Iris pigment epithelial cell (primary cell): ENCODE data around the gene PTRH1.

Experiments
- DNase-seq: peaks from one replicate; pipeline ENCODE4 v3.0.0-alpha.2; 2011; ENCODE audit warnings: low read depth

Gene PTRH1

DNA sequence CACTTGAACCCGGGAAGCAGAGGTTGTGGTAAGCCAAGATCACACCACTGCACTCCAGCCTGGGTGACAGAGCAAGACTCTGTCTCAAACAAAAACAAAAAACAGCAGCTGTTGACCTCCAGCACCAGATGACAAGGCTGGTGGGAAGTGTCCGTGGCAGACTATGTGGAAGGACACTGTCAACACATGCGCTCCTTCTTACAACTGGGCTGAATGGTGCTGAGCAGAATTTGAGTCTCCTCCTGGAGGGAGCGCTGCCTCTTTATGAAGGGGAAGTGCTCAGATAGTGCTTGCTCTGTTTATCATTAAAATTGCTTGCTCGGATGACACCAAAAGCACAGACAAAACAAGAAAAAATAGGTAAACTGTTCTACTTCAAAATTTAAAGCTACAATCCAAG lies 17.9 kb downstream of the PTRH1 start:
- DNase-seq, result no peak

- DNase-seq, result no peak
Observed at GRCh38 chr9:127694890-127695720, 20.4 kb downstream of the PTRH1 start.

GRCh38 chr9:127693697-127694096 lies 21.8 kb downstream of the PTRH1 start:
- no peak for DNase-seq

DNA sequence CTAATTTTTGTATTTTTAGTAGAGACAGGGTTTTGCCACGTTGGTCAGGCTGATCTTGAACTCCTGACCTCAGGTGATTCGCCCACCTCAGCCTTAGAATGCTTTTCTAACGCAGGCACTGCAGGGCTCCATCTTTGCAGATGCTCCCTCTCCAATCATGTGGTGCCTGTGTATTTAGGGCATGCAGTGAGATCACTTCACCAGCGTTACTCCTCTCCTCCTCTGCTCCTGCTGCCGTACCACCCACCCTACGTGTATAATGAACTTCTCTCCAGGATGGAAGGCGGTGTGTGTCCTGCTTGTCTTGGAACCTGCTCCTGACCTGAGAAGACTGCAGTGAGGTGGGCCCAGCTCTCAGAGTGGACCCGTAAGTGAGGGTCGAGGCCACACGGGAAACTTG lies 22.3 kb downstream of the PTRH1 start:
- no peak for DNase-seq

DNA sequence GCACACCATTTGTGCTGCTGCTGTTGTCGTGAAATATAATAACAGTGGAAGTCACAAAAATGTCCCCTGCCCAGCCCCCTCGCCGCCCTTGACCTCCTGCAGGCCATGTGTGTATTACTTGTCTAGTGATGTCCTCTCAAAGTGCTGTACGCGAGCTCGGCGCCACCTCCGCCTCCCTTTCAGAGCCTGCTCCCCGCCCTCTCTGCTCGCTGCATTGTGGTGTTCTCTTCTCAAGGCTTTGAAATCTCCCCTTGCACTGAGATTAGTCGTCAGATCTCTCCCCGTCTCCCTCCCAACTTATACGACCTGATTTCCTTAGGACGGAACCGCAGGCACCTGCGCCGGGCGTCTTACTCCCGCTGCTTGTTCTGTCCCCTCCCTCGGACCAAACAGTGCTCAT lies 23.4 kb downstream of the PTRH1 start:
- no peak for DNase-seq

DNA sequence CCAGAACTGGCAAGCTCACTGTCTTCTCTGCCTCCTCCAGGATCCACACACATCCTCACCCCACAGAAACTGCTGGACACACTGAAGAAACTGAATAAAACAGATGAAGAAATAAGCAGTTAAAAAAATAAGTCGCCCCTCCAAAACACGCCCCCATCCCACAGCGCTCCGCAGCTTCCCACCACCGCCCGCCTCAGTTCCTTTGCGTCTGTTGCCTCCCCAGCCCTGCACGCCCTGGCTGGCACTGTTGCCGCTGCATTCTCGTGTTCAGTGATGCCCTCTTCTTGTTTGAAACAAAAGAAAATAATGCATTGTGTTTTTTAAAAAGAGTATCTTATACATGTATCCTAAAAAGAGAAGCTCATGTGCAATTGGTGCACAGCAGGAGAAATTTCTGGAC lies 24.7 kb downstream of the PTRH1 start:
- no peak for DNase-seq

DNA sequence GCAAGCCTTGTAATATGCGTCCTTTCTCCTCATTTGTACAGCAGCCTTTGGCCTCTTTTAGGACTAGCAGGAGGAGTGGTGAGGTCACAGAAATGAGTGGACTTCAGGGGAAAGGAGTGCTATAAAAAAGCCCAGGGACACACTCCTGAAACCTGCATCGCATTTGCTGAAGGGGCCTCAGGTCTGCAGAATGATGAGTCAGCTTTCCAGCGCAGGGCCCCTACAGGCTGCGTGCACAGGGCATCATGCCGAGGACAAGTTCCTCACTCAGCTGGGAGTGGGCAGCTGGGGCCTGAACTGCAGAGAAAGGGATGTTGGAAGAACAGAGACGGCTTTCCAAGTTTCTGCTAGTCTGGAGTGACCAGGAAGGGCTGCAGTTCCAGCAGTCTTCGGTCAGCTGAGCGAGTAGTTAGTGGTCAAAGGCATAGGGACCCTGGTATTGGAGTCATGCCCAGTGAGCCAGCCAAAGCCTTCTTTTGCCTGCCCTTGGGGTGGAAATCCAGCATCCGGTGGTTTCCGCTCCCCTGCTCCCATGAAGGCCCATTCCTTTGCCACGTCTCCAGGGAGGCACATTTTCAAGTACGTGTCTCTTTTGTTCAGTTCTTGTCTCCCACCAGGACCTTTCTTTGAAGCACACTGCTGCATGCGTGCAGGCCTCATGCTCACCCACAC lies 26.0 kb downstream of the PTRH1 start:
- DNase-seq, result no peak

DNA sequence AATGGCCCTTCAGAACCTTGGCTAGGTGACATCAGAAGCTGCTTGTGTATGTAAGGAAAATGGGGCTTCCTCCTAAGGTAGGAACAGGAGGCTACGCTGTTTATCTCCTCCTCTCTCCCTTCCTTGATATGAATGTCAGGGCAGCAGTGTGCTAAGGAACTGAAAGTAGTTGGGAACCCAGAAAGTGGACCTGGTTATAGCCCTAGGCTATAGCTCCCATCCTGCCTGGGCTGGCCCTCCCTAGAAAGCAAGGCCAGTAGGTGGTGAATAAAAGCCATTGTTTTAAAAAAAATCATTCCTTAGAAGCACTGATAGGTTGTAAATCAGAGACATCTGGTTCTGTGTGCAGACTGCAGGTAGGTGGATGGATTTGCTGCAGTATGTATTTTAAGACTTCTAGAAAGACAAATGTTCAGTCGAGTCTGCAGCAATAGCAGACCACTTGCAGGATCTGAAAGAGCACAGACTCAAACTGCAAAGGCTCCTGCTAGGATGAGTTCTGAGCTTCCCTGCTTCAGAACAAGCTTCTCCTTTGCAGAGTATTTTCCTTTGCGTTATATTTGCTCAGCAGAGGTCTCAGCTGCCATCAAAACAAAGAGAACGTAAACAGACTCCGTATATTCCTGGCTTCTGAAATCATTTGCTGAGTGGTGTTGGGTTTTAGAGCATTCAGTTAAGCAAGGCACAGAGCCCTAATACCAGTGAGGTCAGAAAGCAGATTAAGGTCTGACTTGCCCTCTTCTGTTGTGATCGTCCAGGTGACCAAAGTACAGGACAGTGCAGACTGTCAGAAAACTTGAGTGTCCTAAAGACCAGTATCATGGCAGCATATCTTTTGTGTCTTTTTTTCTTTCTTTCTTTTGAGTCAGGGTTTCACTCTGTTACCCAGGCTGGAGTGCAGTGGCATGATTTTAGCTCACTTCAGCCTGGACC lies 28.7 kb downstream of the PTRH1 start:
- no peak for DNase-seq

DNA sequence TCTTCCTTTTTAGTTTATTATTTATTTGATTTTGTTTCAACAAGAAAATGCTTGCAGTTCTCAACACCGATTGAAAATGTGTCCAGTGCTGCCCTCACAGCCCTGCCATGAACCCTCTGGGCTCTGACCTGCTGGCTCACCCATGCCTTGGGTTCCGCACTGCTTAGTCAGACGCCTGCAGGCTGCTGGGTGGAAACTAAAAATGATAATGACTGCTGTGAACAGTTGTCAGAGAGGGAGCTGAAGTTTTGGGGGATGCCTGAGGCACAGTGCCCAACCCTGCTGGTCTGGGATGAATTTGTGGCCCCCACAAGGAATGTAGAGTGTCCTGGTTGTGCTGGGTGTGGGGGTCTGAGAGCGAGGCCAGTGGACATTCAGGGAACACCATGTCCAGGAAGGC lies 30.9 kb downstream of the PTRH1 start:
- peak; percentile 65 for DNase-seq

DNA sequence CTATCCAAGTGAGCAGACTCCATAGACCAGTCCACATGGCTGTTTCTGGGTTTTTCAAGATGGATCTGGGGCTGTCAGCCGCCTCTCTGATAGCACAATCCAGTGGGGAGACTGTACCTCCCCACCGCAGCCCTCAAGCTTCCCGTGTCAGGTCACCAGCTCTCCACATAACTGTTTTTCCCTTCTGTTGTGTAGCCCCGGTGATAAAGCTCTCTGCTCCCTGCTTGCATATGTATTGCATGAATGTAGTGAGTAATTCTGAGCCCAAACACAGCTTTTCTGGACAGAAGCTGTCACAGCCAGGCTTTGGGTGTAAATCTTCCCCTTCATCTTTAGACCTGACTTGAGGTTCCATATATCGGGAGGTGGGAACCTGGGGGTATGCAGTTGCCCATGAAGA lies 31.7 kb downstream of the PTRH1 start:
- peak; percentile 79 for DNase-seq

DNA sequence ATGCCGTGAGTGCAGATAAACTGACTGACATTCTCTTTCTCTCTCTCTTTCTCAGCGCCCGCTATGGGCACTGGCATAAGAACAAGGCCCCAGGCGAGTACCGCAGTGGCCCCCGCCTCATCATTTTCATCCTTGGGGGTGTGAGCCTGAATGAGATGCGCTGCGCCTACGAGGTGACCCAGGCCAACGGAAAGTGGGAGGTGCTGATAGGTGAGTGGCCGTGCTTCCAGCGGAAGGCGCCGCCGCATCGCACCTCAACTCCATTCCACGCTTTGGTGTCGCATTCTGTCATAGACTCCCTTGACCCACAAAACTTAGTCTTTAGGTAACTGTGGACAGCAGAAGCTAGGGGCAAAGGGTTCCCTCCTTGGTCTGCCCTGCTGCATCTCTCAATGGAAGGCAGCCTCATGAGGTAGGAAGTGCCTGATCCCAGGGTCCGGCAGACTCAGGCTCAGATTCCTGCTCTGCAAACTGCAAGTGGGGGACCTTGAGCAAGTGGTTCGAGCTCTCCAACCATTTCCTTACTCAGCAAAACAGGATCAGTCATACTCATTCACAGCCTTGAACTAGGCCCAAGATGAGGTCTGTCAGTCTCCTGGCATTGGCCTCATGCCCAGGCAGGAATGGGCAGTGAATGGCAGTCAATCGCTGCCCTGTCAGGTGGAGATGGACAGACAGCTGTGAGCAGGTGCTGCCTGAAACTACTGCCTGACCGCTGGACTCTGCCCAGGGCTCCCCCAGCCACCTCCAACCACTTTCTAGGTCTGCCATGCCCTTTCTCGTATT lies 32.9 kb downstream of the PTRH1 start:
- DNase-seq, result no peak

DNA sequence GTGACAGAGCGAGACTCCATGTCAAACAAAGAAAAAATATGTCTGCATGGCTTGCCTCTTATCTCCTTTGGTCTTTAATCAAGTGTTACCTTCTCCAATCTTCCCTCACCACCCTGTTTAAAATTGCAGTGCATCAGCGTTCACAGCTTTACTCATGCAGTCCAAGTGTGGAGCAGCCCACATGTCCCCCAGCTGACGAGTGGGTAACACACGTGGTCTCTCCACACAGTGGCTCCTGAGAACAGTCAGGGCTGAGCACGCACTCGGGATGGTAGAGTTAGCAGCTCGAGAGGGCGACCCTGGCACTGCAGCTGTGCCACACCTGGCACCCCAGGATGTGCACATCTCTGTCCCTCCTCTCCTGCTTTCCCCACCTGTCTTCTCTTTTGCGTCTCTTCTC lies 34.6 kb downstream of the PTRH1 start:
- DNase-seq, result no peak

- no peak for DNase-seq
Observed at GRCh38 chr9:127680226-127680625, 35.2 kb downstream of the PTRH1 start.

DNA sequence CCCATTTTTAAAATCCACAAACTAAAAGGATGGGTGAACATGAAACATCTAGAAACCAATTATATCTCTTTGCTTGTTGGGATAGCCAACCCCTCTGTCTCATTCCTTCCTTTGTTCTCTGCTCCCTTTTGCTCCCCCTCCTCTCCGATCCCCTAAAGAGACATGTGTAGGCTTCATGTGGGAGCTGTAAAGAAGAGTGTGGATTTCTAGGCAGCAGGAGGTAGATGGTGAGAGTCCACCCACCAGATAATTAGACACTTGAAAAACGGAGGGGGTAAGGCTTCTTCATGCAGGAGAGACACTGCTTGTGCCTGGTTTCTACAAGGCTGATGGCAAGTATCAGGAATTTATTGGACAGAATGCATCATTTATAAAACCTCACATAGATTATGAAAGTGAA lies 36.0 kb downstream of the PTRH1 start:
- DNase-seq, result no peak

- peak; percentile 66 for DNase-seq
Observed at GRCh38 chr9:127676638-127677037, 38.8 kb downstream of the PTRH1 start.

GRCh38 chr9:127673234-127673633 lies 42.2 kb downstream of the PTRH1 start:
- no peak for DNase-seq

DNA sequence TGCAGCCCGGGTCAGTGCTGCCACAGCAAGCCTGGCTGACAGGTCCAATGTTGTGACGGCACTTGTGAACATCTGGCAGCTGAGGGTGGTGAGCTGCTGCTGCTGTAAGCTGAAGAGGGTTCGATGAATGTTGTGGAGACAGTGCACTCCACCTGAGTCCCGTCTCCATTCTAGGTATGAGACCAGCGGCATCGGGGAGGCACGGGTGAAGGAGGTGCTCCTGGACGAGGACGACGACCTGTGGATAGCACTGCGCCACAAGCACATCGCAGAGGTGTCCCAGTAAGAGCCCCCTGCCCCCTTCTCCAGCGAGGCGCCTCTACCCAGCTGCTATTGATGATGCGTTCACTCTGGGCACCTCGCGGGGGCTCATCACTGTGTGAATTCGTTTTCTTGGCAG lies 47.6 kb downstream of the PTRH1 start:
- DNase-seq, result no peak

GRCh38 chr9:127667127-127667844 lies 48.2 kb downstream of the PTRH1 start:
- no peak for DNase-seq

DNA sequence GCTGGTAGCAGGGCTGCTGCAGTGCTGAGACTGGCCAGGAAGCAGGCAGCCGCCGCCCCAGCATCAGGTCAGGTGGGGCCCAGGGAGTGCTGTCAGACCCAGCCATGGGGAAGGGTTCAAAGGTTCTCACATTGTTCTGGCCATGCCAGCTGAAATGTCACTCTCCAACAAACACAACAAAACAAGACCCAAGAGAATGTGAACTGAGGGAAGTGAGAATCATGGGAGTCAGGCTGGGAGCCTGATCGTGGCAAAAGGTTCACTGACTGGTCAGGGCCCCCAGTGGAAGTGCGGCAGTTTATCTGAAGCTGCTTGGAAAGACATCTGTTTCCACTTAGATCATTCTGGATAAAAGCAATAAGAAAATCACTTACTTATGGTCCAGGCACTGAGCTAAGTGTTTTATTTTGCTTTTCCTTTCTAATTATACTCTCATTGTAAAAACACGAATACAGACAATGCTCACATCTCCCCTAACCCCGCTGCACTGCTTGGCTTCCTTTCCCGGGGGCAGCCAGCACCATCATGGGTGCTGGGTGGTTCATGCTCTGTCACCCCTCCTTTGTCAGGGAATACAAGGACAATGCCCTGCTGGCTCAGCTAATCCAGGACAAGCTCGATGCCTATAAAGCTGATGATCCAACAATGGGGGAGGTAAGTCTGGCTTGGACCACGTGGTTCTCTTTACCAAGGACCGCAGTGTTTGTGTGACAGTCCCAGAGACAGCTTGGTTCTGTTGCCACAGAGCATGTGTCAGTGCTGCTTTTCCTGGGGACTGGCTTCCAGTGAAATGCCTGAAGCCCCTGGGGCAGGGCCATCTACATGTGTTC lies 50.6 kb downstream of the PTRH1 start:
- DNase-seq, result peak; percentile 39

DNA sequence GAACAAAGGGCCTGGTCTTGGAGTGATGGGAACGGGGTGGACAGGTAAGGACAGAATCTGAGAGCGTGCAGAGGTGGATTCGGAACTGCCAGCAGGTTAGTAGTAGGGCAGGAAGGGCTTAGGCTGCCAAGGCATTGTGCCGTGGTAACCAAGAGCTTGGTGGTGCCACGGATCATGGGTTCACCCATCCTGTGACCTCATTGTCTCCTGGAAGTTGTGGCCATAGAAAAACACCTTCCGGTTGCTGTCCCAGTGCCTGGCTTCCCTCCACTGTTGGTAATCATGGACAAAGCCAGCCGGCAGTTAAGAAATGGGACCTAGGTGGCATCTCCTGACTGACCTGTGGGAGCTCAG lies 51.2 kb downstream of the PTRH1 start:
- no peak for DNase-seq
